HuH-7 (cell line): Measurements from ENCODE around the gene PPP2CA.
A peak's percentile ranks its signal among the peaks of the same experiment; 100 is the strongest.
"Not testable (repeated sequence)": the region's sequence is repeated elsewhere in the genome, so short reads cannot be mapped to it uniquely, and the experiment has no call there.

Experiments
- DNase-seq: peaks from one replicate; pipeline ENCODE4 v3.0.0; 2011; ENCODE audit warnings: low spot score

Gene PPP2CA

DNA sequence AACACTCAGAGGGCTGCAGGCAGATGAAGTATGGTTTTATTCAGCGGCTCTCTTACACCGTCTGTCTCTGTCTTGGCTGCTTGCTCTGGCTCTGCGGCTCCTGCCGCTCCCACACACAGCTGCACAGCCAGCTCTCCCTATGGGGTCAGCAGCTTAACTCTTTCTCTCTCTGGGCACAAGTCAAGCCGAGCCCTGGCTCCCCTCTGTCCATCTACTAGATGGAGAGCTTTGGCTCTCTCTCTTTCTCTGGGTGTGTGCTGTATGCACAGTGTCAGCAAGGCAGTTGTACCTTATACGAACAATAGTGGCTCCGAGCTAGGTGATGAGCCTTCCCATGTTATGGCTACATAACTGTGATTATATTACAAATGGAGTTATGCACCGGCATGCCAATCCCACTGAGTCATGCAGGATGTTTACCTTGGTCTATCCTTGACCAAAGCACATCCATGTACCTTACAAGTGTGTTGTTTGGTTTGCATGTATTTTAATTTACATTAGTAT is 19.3 kb upstream of the PPP2CA start:
- DNase-seq, result no peak

DNA sequence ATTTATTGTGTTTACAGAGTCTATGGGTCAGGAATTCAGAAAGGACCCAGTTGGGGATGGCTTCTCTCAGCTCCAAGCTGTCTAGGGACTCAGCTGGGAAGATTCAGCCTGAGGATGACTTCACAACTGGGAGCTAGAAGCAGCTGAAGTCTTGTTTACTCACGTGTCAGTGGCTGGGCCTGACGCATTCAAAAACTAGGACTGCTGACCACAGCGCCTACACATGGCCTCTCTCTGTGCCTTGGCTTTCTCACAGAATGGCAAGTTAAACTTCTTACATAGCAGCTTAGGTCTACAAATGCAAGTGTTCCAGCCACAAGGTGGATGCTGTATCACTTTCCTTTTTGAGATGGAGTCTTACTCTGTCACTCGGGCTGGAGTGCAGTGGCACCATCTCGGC is 16.3 kb upstream of the PPP2CA start:
- DNase-seq, result no peak

DNA sequence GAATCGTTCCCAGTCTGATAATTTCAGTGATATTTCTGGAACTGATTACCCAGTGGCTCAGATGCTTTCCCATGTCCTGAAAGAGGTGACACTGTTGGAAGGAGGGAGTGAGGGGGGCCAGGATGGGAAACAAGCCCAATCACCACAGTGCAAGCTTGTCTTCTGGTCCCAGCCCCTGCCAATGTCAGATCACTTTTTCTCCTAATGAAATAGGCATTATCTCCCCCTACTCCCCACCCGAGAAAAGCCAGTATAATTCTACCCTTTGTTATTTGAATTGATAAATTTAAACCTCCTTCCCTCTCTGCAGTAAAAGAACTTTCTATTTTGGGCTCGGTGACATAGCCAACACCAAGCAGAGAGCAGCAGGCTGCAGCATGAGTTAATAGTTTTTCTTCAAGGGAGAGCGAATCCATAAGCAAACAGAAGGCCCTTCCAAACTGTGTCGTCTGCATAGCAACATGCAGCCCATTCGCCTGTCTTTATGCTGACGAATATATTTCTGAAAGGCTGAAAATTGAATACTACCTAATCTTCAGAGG is 14.6 kb upstream of the PPP2CA start:
- no peak for DNase-seq

DNA sequence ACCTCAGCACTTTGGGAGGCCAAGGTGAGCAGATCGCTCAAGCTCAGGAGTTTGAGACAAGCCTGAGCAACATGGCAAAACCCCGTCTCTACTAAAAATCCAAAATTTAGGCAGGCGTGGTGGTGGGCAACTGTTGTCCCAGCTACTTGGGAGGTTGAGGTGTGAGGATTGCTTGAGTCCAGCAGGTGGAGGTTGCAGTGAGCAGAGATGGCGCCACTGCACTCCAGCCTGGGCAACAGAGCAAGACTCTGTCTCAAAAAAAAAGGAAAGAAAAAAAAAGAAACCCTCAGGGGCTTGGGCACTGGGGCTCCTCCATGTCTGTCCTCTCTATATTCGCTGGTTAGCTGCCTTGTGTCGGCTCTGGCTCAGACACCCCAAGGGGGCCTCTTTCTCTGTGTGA is 10.9 kb upstream of the PPP2CA start:
- DNase-seq, result no peak

DNA sequence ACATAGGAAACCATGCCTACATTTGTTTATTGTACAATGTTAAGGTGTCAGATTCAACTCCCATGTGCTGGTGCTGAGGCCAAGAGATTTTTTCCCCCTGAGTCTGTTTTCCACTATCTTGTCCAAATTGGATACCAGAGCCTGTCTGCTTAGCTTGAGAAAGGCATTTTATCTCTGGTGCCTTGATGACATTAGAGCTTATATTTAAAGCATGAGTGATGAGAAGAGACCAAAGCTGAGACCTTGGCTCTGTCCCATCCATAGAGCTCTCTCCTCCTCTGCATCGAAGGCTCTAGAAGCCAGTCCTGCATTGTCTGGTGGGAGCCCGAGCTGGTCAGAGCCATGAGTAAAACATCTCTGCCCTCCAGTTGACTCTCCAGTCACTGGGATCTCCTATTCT is 10.4 kb upstream of the PPP2CA start:
- no peak for DNase-seq

GRCh38 chr5:134228624-134229023 is 2.8 kb upstream of the PPP2CA start:
- DNase-seq, result no peak

- no peak for DNase-seq
These were observed 1.9 kb upstream of the PPP2CA start for GRCh38 chr5:134227776-134228175.

- DNase-seq, result no peak
These were observed 1.4 kb upstream of the PPP2CA start for GRCh38 chr5:134227259-134227658.

GRCh38 chr5:134226441-134227192 is 744 bp upstream of the PPP2CA start:
- DNase-seq, result no peak

DNA sequence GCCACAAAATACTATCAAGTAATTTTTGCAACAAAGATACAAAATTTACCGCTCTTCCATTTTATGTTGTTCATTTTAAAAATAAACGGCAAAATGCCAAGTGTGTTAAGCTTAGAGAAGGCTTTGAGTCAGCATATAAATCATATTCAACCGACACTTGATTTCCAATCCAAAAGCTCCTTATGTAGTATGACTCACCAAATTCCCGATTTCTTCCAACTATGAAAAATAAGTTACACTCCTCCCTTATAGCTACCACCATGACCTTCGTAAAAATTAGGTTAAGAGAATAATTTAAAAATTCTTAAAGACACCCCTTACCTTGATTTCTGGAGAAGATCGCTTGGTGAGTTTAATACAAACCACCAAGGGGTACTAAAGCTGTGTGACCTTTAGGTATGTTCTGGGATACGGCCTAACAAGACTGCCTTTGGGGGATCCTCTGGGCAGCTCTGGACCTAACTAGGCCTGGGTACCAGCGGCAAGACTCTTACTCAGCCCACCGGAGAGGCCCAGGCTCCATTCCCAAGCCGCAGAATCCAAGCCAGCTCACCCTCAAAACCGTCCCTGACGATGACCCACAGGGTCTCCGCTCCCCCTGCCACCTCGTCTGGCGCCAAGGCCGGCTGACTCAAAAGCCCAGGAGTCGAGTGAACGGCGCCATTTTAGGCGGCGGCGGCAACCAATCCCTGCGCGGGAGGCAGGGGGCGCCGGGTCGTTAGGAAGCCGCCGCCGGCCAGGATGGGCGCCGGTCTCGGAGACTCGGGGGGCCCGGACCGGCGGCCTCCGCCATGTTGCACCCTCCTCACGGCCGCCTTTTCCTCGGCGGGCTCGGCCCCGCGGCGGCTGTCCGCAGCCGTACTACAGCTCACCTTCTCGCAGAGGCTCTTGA is 739 bp downstream of the PPP2CA start:
- DNase-seq, result peak; percentile 38

DNA sequence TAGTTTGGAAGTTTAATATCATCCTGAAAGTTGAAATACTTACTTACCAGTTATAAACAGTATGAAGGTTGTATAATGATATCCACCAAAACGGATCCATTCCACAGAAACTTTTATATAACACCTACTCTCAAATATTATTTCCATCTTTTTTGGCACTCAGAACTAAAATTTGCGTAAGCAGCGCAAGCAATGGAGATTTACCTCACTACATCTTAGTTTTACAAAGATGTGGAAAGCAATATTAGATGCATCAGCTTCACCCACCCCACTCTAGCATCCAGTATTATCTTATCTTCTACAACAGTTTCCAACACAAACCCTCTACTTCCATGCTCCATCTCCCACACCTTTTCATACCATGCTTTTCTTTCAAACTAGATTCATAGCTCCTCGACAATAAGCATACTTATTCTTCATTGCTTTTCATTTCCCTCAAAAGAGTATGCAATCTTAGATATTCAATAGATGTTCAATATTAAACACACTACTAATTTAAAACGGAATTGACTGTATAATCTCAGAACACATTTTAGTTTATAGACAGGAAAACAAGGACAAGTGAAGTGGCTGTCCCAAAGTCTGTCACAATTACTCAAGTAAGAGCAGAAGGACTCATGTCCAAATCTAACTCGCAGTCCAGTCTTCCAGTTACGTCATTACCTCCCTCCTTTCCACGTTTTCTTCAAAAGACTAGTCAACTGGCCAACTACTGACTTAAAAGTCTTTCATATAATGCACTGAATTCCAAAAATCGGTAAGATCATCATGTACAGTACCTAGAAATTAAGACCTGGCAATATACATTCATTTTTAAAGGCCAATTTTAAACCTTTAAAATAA is 2.2 kb downstream of the PPP2CA start:
- DNase-seq, result no peak

- DNase-seq, result not testable (repeated sequence)
These were observed 4.2 kb downstream of the PPP2CA start for GRCh38 chr5:134221690-134222089.

- no peak for DNase-seq
These were observed 10.1 kb downstream of the PPP2CA start for GRCh38 chr5:134215757-134216156.

DNA sequence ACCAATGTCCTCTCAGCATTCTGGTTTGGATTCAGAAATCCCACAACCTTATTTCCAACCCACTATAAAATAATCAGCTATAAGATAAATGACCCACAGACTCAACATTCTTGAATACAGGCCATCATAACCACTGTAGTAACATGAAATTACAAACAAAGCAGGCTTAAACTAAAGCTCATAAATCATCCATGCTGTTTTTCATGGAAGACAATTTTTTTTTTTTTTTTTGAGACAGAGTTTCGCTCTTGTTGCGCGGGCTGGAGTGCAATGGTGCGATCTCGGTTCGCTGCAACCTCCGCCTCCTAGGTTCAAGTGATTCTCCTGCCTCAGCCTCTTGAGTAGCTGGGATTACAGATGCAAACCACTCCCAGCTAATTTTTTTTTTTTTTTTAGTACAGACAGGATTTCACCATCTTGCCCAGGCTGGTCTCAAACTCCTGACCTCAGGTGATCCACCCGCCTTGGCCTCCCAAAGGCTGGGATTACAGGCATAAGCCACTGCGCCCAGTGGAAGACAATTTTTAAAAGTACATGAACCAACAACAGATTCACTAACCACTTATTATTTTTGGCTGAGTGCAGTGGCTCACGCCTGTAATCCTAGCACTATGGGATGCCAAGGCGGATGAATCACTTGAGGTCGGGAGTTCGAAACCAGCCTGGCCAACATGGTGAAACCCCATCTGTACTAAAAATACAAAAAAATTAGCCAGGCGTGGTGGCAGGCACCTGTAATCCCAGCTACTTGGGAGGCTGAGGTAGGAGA is 14.4 kb downstream of the PPP2CA start:
- DNase-seq, result not testable (repeated sequence)

- DNase-seq, result no peak
These were observed 16.2 kb downstream of the PPP2CA start for GRCh38 chr5:134209477-134210245.

- DNase-seq, result no peak
These were observed 18.2 kb downstream of the PPP2CA start for GRCh38 chr5:134207696-134208095.

GRCh38 chr5:134206627-134207160 is 19.2 kb downstream of the PPP2CA start:
- DNase-seq, result no peak

DNA sequence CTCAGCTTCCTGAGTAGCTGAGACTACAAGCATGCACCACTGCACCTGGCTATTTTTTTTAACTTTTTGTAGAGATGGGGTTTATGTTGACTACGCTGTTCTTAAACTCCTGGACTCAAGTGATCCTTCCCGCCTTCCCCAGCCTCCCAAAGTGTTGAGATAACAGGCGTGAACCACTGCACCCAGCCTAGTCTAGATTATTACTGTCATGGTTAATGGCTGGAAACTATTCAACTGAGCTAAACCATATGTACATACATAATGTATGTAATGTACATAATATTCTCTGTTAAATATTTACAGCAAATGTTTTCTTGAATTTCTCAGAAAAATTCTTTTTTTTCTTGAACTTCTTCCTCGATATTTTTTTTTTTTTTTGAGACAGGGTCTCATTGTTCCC is 21.3 kb downstream of the PPP2CA start:
- DNase-seq, result no peak

DNA sequence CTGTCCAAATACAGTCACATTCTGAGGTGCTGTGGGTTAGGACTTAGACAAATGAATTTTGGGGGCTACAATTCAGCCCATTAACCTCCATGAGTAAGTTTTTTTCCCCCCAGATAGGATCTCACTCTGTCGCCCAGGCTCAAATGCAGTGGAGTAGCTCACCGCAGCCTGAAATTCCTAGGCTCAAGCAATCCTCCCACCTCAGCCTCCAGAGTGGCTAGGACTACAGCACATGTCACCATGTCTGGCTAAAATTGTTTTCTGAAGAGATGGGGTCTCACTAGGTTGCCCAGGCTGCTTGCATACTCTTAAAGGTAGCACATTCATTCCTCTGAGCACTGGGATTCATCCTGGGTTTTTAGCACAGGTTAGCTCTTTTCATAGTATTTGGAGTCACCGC is 22.2 kb downstream of the PPP2CA start:
- no peak for DNase-seq

GRCh38 chr5:134195666-134196065 is 30.2 kb downstream of the PPP2CA start:
- no peak for DNase-seq
